ENCODE data around the gene NKTR.

DNA sequence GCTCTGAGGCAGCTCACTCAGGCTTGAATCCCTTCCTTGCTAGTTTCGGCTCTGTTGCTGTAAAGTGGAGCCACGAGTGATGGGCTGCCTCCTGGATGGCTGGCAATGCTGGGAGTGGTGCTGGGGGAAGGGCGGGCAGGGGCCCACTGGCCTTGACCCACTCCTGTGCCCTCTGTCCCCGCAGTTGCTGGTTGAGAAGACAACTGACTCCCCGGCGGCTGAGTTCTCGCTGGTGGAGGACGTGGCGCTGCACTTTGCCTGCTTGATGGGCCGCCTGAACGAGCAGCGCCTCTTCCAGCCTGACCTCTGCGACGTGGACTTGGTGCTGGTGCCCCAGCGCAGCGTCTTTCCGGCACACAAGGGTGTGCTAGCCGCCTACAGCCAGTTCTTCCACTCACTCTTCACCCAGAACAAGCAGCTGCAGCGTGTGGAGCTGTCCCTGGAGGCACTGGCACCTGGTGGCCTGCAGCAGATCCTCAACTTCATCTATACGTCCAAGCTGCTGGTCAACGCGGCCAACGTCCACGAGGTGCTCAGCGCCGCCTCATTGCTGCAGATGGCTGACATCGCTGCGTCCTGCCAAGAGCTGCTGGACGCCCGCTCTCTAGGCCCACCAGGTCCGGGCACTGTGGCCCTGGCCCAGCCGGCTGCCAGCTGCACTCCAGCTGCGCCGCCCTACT lies 57.7 kb downstream of the NKTR start:
- TF ChIP-seq POLR2AphosphoS5 (IDR thresholded peaks at IDR 0.05; ENCODE audit: low read depth, low read length) (no peak), POLR2A (IDR thresholded peaks at IDR 0.05; ENCODE audit: low read depth, low read length) (no peak), TAF1 (IDR thresholded peaks at IDR 0.05; ENCODE audit: borderline replicate concordance, low read depth, low read length) (no peak)
